ENCODE data around the gene HYI.

HYI gene

GRCh38 chr1:43432171-43432860 is 21.4 kb downstream of the HYI start:
- Histone ChIP-seq H3K27me3 (replicated peaks; ENCODE audit: control insufficient read depth, insufficient read depth, low read length) (no peaks in the 10 kb centered on the region), H3K36me3 (ENCODE audit: control insufficient read depth, insufficient read depth, low read length) (peaks cover 49% of the 10 kb centered on the region), H3K4me3 (replicated peaks; ENCODE audit: low read depth, low read length) (no peak overlapping the region)
- no peak for TF ChIP-seq CTCF (IDR thresholded peaks at IDR 0.05; ENCODE audit: insufficient read depth, low read length, poor library complexity, severe bottlenecking)
- no peak for DNase-seq (ENCODE audit: extremely low read depth, insufficient read length)

GRCh38 chr1:43431676-43432075 is 22.1 kb downstream of the HYI start:
- DNase-seq (ENCODE audit: extremely low read depth, insufficient read length): no peak
- Histone ChIP-seq H3K36me3 (ENCODE audit: control insufficient read depth, insufficient read depth, low read length) (peaks cover 49% of the 10 kb centered on the region), H3K27me3 (replicated peaks; ENCODE audit: control insufficient read depth, insufficient read depth, low read length) (no peaks in the 10 kb centered on the region), H3K4me3 (replicated peaks; ENCODE audit: low read depth, low read length) (no peak overlapping the region)
- no peak for TF ChIP-seq CTCF (IDR thresholded peaks at IDR 0.05; ENCODE audit: insufficient read depth, low read length, poor library complexity, severe bottlenecking)

DNA sequence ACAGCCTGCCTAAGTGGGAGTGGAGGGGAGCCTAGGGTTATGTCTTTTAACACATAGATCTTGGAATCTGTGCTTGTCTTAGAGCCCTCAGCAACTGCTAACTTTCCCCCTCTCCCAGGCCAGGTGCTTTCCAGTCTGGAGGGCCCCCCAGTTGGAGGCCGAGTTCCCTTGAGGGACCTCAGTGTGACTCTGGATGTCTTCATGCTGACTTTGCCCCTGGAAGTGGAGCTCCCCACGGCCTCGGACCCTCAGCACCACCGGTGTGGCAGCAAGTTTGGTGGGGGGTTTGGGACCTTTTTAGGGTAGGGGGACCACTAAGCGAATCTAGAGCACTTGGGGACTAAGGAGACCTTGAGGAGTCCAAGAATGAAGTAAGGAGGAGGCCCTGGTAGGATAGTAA is 22.9 kb downstream of the HYI start:
- peaks cover 54% of the 10 kb centered on the region for H3K36me3 ChIP-seq (ENCODE audit: control insufficient read depth, insufficient read depth, low read length)
- no peak for DNase-seq (ENCODE audit: extremely low read depth, insufficient read length)

DNA sequence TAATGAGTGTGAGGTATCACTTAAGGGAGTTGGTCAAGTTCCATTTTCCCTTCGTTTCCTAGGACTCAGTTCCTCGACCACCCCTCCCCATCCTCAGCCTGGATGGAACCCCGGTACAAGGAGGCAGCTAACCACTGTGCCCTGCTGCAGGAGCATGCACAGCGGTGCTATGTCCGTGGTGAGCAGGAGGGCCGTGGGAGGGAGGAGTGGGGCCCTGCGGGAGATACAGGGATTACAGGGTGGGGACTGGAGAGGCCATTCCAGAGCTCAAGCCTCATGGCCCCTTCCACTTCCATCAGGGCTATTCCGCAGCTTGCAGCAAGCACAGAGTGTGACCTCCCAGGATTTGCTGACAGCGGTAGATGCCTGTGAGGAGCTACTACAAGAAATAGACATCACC is 25.8 kb downstream of the HYI start:
- Histone ChIP-seq H3K4me3 (replicated peaks; ENCODE audit: low read depth, low read length) (no peak overlapping the region), H3K27me3 (replicated peaks; ENCODE audit: control insufficient read depth, insufficient read depth, low read length) (no peaks in the 10 kb centered on the region), H3K36me3 (ENCODE audit: control insufficient read depth, insufficient read depth, low read length) (peaks cover 61% of the 10 kb centered on the region)
- DNase-seq (ENCODE audit: extremely low read depth, insufficient read length): no peak
- TF ChIP-seq CTCF (IDR thresholded peaks at IDR 0.05; ENCODE audit: insufficient read depth, low read length, poor library complexity, severe bottlenecking): no peak

More for the DNA sequence above, 22.9 kb downstream of the HYI start:
- Histone ChIP-seq H3K27me3 (replicated peaks; ENCODE audit: control insufficient read depth, insufficient read depth, low read length) (no peaks in the 10 kb centered on the region), H3K4me3 (replicated peaks; ENCODE audit: low read depth, low read length) (no peak overlapping the region)
- no peak for TF ChIP-seq CTCF (IDR thresholded peaks at IDR 0.05; ENCODE audit: insufficient read depth, low read length, poor library complexity, severe bottlenecking)

DNA sequence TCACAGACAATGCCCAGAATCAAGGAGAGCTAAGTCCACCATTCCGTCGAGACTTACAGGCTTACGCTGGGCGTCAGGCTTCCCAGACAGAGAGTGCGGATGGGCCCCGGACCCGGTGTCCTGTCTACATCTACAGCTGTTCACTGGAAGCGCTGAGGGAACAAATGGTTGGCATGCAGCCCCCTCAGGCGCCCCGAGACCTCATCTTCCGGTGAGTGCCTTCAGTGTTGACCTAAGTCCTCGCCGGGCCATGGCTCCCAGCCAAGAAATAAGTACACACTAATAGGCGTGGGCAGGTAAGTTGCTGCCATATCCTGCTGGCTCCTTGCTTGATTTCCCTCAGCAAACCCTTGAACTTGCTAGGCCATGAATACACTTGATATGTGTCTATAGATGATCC is 26.2 kb downstream of the HYI start:
- no peak for TF ChIP-seq CTCF (IDR thresholded peaks at IDR 0.05; ENCODE audit: insufficient read depth, low read length, poor library complexity, severe bottlenecking)
- H3K27me3 ChIP-seq (replicated peaks; ENCODE audit: control insufficient read depth, insufficient read depth, low read length): no peaks in the 10 kb centered on the region
- no peak for DNase-seq (ENCODE audit: extremely low read depth, insufficient read length)
- H3K4me3 ChIP-seq (replicated peaks; ENCODE audit: low read depth, low read length): no peak overlapping the region
- H3K36me3 ChIP-seq (ENCODE audit: control insufficient read depth, insufficient read depth, low read length): peaks cover 61% of the 10 kb centered on the region

DNA sequence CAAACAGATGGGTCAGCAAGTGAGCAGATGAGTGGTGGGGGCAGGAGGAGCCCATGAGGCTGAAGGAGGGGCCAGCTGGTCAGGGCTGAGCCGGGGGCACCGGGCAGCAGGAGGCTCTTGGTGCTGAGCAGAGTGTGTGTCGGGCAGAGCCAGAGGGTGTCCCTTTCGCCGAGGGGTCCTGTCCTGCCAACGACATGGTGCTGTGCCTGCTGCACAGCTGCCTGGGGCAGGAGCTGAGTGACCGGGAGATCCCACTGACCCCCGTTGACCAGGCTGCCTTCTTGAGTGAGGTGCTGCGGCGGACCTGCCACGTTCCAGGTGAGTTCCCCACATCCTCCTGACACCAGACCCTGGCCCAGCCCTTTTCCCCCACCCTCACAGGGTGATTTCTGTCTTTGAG is 27.5 kb downstream of the HYI start:
- Histone ChIP-seq H3K4me3 (replicated peaks; ENCODE audit: low read depth, low read length) (no peak overlapping the region), H3K36me3 (ENCODE audit: control insufficient read depth, insufficient read depth, low read length) (peaks cover 66% of the 10 kb centered on the region), H3K27me3 (replicated peaks; ENCODE audit: control insufficient read depth, insufficient read depth, low read length) (no peaks in the 10 kb centered on the region)
- DNase-seq (ENCODE audit: extremely low read depth, insufficient read length): no peak
- no peak for TF ChIP-seq CTCF (IDR thresholded peaks at IDR 0.05; ENCODE audit: insufficient read depth, low read length, poor library complexity, severe bottlenecking)

All from GM06990 (cell line).